ENCODE measurements around the gene CAPN13. TPM values are rescaled to one million over a fixed set of nuclear protein-coding genes. Genes with fewer than 3 reads are reported as not detected.

CAPN13 gene
- total RNA-seq, 1 experiment from 2014 or later, result not detected

DNA sequence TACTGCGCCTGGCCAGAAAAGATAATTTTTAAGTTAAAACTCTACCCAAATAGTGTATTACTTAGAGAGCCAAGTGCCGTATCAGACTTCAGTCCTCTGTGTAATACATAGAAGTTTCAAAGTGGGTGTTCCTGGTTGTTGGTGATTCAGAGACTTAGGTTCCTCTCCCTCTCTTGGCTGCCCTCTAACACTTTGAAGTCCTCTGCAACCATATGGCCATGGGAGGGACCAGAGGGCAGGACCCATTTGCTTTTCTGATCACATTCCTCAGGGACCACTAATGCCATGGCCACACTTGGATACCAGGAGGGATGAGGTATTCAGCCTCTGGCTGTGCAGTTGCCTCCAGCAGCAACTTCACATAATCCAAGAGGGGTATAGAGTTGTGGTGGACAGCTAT lies 131.5 kb downstream of the CAPN13 start:
- ChIA-PET POLR2A (no interaction called here), CTCF (no interaction called here)
- ATAC-seq (no peak), DNase-seq (ENCODE audit: low read depth, low spot score) (no peak)
- Histone ChIP-seq H3K4me3 (ENCODE audit: low read depth in 2 of 2, low read length in 2 of 2) (no peak overlapping the region), H3K4me1 (ENCODE audit: control insufficient read depth, insufficient read depth, low read length) (no peaks in the 10 kb centered on the region), H3K27me3 (ENCODE audit: control insufficient read depth, insufficient read depth, low read length) (peaks cover 2% of the 10 kb centered on the region; the same call in 1 of the 2 replicates), H3K36me3 (ENCODE audit: control insufficient read depth, insufficient read depth, low read length) (no peaks in the 10 kb centered on the region), H3K27ac (ENCODE audit: low read length) (no peak overlapping the region), H3K9me3 (ENCODE audit: control insufficient read depth, insufficient read depth, low read depth, low read length) (no peaks in the 10 kb centered on the region)
- no peak for TF ChIP-seq POLR2AphosphoS5 (IDR thresholded peaks at IDR 0.05; ENCODE audit: low read depth, low read length)
- TF ChIP-seq, protein P1, sequence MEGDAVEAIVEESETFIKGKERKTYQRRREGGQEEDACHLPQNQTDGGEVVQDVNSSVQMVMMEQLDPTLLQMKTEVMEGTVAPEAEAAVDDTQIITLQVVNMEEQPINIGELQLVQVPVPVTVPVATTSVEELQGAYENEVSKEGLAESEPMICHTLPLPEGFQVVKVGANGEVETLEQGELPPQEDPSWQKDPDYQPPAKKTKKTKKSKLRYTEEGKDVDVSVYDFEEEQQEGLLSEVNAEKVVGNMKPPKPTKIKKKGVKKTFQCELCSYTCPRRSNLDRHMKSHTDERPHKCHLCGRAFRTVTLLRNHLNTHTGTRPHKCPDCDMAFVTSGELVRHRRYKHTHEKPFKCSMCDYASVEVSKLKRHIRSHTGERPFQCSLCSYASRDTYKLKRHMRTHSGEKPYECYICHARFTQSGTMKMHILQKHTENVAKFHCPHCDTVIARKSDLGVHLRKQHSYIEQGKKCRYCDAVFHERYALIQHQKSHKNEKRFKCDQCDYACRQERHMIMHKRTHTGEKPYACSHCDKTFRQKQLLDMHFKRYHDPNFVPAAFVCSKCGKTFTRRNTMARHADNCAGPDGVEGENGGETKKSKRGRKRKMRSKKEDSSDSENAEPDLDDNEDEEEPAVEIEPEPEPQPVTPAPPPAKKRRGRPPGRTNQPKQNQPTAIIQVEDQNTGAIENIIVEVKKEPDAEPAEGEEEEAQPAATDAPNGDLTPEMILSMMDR (IDR thresholded peaks at IDR 0.05), result no peak
- in situ Hi-C loops (cut with HindIII; ENCODE audit: low pct_unique_long_range_greater_than_20kb, low sequenced_read_pairs) (no loop called here), intact Hi-C loops (cut with micrococcal nuclease; ENCODE audit: unreplicated experiment) (no loop called here)
- BruUV-seq (replicated peaks), result no TSS peak

DNA sequence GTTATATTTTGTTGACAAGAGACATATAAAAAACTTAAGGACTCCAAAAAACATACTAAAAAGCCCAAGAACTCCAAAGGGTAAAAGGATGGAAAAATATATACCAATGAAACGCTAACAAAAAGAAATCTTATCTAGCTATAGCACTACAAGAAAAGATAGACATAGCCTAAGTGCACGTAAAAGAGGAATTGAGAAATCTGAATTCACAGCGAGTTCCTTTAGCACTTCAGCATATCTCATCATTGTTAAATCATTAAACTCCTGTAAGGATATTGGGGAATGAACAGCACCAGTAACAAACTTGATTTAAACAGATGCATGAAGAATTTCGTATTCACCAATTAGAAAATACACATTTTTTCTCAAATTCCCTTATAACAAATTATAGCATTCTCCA lies 134.1 kb downstream of the CAPN13 start:
- TF ChIP-seq, protein P1 (IDR thresholded peaks at IDR 0.05), result no peak
- no peak for TF ChIP-seq TCF7L2 (IDR thresholded peaks at IDR 0.05; ENCODE audit: low read depth, low read length)
- TF ChIP-seq SIN3A (IDR thresholded peaks at IDR 0.05; ENCODE audit: borderline replicate concordance, insufficient read depth, low read depth, low read length), result no peak
- TF ChIP-seq POLR2AphosphoS5 (IDR thresholded peaks at IDR 0.05; ENCODE audit: low read depth, low read length), result no peak
- TF ChIP-seq, protein P2, sequence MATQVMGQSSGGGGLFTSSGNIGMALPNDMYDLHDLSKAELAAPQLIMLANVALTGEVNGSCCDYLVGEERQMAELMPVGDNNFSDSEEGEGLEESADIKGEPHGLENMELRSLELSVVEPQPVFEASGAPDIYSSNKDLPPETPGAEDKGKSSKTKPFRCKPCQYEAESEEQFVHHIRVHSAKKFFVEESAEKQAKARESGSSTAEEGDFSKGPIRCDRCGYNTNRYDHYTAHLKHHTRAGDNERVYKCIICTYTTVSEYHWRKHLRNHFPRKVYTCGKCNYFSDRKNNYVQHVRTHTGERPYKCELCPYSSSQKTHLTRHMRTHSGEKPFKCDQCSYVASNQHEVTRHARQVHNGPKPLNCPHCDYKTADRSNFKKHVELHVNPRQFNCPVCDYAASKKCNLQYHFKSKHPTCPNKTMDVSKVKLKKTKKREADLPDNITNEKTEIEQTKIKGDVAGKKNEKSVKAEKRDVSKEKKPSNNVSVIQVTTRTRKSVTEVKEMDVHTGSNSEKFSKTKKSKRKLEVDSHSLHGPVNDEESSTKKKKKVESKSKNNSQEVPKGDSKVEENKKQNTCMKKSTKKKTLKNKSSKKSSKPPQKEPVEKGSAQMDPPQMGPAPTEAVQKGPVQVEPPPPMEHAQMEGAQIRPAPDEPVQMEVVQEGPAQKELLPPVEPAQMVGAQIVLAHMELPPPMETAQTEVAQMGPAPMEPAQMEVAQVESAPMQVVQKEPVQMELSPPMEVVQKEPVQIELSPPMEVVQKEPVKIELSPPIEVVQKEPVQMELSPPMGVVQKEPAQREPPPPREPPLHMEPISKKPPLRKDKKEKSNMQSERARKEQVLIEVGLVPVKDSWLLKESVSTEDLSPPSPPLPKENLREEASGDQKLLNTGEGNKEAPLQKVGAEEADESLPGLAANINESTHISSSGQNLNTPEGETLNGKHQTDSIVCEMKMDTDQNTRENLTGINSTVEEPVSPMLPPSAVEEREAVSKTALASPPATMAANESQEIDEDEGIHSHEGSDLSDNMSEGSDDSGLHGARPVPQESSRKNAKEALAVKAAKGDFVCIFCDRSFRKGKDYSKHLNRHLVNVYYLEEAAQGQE (IDR thresholded peaks at IDR 0.05; ENCODE audit: insufficient read depth in 1 of 2, low read depth in 2 of 2, low read length in 1 of 2), result no peak
- intact Hi-C loops (cut with micrococcal nuclease; ENCODE audit: unreplicated experiment) (no loop called here), in situ Hi-C loops (cut with HindIII; ENCODE audit: low pct_unique_long_range_greater_than_20kb, low sequenced_read_pairs) (no loop called here)
- no peak overlapping the region for H3K4me3 ChIP-seq (ENCODE audit: low read depth in 2 of 2, low read length in 2 of 2)
- ChIA-PET POLR2A (no interaction called here), CTCF (no interaction called here)
- H3K4me1 ChIP-seq (ENCODE audit: control insufficient read depth, insufficient read depth, low read length), result no peaks in the 10 kb centered on the region
- no peaks in the 10 kb centered on the region for H3K36me3 ChIP-seq (ENCODE audit: control insufficient read depth, insufficient read depth, low read length)
- H3K9me3 ChIP-seq (ENCODE audit: control insufficient read depth, insufficient read depth, low read depth, low read length), result no peaks in the 10 kb centered on the region
- no TSS peak for BruUV-seq (replicated peaks)
- no peak overlapping the region for H3K27ac ChIP-seq (ENCODE audit: low read length)
- ATAC-seq (no peak), DNase-seq (ENCODE audit: low read depth, low spot score) (no peak)
- peaks cover 2% of the 10 kb centered on the region; the same call in 1 of the 2 replicates for H3K27me3 ChIP-seq (ENCODE audit: control insufficient read depth, insufficient read depth, low read length)
